ENCODE measurements around the gene SRP68.

SRP68 gene

GRCh38 chr17:76008630-76009425 lies 63.5 kb downstream of the SRP68 start:
- Histone ChIP-seq H3K9ac (ENCODE audit: low read depth in 1 of 2, low read length in 2 of 2) (no peak overlapping the region), H3K9me3 (ENCODE audit: control insufficient read depth in 2 of 2, low read length in 2 of 2) (no peaks in the 10 kb centered on the region), H3K27me3 (ENCODE audit: control insufficient read depth in 2 of 2, insufficient read depth in 2 of 2, low read length in 2 of 2) (no peaks in the 10 kb centered on the region), H3K27ac (ENCODE audit: low read depth in 2 of 2, low read length in 2 of 2) (no peak overlapping the region), H3K4me1 (ENCODE audit: control insufficient read depth in 2 of 2, insufficient read depth in 2 of 2, low read length in 2 of 2) (peaks cover 9 to 10% of the 10 kb centered on the region in 2 donors), H3K36me3 (ENCODE audit: control insufficient read depth in 2 of 2, insufficient read depth in 2 of 2, low read length in 2 of 2) (peaks cover 23 to 29% of the 10 kb centered on the region in 2 donors), H3K4me3 (ENCODE audit: low read length in 2 of 2) (no peak overlapping the region)

GRCh38 chr17:76008208-76008607 lies 64.1 kb downstream of the SRP68 start:
- Histone ChIP-seq H3K4me1 (ENCODE audit: control insufficient read depth in 2 of 2, insufficient read depth in 2 of 2, low read length in 2 of 2) (peaks cover 12 to 14% of the 10 kb centered on the region in 2 donors), H3K36me3 (ENCODE audit: control insufficient read depth in 2 of 2, insufficient read depth in 2 of 2, low read length in 2 of 2) (peaks cover 18 to 29% of the 10 kb centered on the region in 2 donors), H3K9me3 (ENCODE audit: control insufficient read depth in 2 of 2, low read length in 2 of 2) (no peaks in the 10 kb centered on the region), H3K27ac (ENCODE audit: low read depth in 2 of 2, low read length in 2 of 2) (no peak overlapping the region), H3K4me3 (ENCODE audit: low read length in 2 of 2) (no peak overlapping the region), H3K27me3 (ENCODE audit: control insufficient read depth in 2 of 2, insufficient read depth in 2 of 2, low read length in 2 of 2) (no peaks in the 10 kb centered on the region), H3K9ac (ENCODE audit: low read depth in 1 of 2, low read length in 2 of 2) (no peak overlapping the region)

- Histone ChIP-seq H3K9ac (ENCODE audit: low read depth in 1 of 2, low read length in 2 of 2) (no peak overlapping the region), H3K4me3 (ENCODE audit: low read length in 2 of 2) (no peak overlapping the region), H3K4me1 (ENCODE audit: control insufficient read depth in 2 of 2, insufficient read depth in 2 of 2, low read length in 2 of 2) (peaks cover 15 to 18% of the 10 kb centered on the region in 2 donors), H3K9me3 (ENCODE audit: control insufficient read depth in 2 of 2, low read length in 2 of 2) (no peaks in the 10 kb centered on the region), H3K36me3 (ENCODE audit: control insufficient read depth in 2 of 2, insufficient read depth in 2 of 2, low read length in 2 of 2) (peaks cover 18 to 29% of the 10 kb centered on the region in 2 donors), H3K27ac (ENCODE audit: low read depth in 2 of 2, low read length in 2 of 2) (no peak overlapping the region), H3K27me3 (ENCODE audit: control insufficient read depth in 2 of 2, insufficient read depth in 2 of 2, low read length in 2 of 2) (no peaks in the 10 kb centered on the region)
Measured at GRCh38 chr17:76007850-76008165, 64.5 kb downstream of the SRP68 start.

DNA sequence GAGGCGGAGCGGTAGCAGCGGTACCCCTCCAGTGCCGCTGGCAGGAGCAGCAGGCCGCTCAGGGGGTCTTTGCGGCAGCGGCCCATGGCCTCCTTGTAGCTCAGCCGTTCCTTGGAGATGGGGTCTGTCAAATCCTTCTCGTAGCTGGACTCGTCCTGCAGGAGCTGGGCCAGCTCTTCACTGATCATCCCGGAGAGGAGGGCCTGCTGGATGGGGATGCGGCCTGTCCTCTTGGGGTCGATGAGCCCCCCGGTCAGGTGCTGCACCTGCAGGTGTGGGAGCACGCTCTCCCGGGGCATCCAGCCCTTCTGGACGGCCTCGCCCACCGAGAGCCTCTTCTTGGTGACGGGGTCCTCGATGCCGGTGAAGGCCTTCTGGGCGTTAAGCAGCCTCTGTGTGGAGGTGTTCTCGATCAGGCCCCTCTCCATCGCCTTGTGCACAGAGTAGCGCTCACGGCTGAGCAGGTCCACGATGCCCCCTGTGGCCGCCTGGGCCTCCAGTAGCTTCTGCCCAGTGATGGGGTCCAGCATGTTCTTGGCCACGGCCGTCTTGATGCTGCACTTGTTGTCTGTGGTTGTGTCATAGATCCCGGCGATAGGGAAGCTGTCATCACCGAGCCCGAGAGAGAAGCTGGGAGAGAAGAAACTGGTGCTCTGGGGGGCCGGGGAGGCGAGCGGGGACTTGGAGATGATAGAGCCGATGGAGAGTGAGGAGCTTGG lies 65.0 kb downstream of the SRP68 start:
- Histone ChIP-seq H3K9me3 (ENCODE audit: control insufficient read depth in 2 of 2, low read length in 2 of 2) (no peaks in the 10 kb centered on the region), H3K27ac (ENCODE audit: low read depth in 2 of 2, low read length in 2 of 2) (no peak overlapping the region), H3K4me1 (ENCODE audit: control insufficient read depth in 2 of 2, insufficient read depth in 2 of 2, low read length in 2 of 2) (peaks cover 16 to 18% of the 10 kb centered on the region in 2 donors), H3K36me3 (ENCODE audit: control insufficient read depth in 2 of 2, insufficient read depth in 2 of 2, low read length in 2 of 2) (peaks cover 18 to 30% of the 10 kb centered on the region in 2 donors), H3K27me3 (ENCODE audit: control insufficient read depth in 2 of 2, insufficient read depth in 2 of 2, low read length in 2 of 2) (no peaks in the 10 kb centered on the region), H3K4me3 (ENCODE audit: low read length in 2 of 2) (no peak overlapping the region), H3K9ac (ENCODE audit: low read depth in 1 of 2, low read length in 2 of 2) (no peak overlapping the region)

DNA sequence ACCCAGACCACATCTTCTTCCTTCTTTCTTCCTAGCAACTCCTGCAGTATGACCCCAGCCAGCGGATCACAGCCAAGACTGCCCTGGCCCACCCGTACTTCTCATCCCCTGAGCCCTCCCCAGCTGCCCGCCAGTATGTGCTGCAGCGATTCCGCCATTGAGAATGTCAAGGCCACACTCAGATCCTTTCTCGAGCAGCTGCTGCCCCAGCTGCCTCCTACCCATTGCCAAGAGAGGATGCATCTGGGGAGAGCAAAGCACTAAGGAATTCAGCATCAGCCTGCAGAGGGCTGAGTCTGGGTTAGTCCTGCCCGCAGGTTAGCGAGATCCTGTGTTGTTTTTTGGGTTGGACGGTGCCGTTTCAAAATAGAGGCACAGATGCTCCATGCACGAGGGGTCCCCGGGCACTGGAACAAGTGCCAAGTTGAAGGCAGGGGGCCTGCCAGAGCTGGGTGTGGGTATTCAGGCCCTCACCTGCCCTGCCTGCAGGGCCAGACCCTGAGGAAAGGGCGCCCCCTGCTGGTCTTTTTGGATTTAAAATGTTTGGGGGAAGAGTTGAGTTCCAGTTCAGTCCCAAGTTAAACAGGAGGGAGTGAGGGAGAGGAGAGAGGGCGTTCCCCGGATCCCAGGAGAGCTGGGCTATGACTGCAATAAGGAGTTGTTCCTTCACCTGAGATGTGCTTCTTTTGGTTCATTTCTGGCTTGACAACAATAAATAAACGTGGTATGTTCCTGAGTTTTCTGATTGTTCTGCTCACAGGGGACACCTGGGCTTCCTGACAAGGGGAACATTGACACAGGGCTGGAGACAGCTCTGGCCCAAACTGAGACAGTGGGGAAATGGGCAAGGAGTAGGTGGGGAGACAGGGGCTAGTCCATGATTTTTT lies 66.8 kb downstream of the SRP68 start:
- peaks cover 8 to 34% of the 10 kb centered on the region in 2 donors for H3K36me3 ChIP-seq (ENCODE audit: control insufficient read depth in 2 of 2, insufficient read depth in 2 of 2, low read length in 2 of 2)
- H3K9me3 ChIP-seq (ENCODE audit: control insufficient read depth in 2 of 2, low read length in 2 of 2) = no peaks in the 10 kb centered on the region
- no peak overlapping the region for H3K4me3 ChIP-seq (ENCODE audit: low read length in 2 of 2)
- H3K4me1 ChIP-seq (ENCODE audit: control insufficient read depth in 2 of 2, insufficient read depth in 2 of 2, low read length in 2 of 2) = peaks cover 34% of the 10 kb centered on the region in 2 donors
- H3K27me3 ChIP-seq (ENCODE audit: control insufficient read depth in 2 of 2, insufficient read depth in 2 of 2, low read length in 2 of 2) = no peaks in the 10 kb centered on the region
- H3K27ac ChIP-seq (ENCODE audit: low read depth in 2 of 2, low read length in 2 of 2) = peak overlapping the region in 1 of 2 donors; percentile 48
- H3K9ac ChIP-seq (ENCODE audit: low read depth in 1 of 2, low read length in 2 of 2) = peak overlapping the region in 1 of 2 donors; percentile 32

DNA sequence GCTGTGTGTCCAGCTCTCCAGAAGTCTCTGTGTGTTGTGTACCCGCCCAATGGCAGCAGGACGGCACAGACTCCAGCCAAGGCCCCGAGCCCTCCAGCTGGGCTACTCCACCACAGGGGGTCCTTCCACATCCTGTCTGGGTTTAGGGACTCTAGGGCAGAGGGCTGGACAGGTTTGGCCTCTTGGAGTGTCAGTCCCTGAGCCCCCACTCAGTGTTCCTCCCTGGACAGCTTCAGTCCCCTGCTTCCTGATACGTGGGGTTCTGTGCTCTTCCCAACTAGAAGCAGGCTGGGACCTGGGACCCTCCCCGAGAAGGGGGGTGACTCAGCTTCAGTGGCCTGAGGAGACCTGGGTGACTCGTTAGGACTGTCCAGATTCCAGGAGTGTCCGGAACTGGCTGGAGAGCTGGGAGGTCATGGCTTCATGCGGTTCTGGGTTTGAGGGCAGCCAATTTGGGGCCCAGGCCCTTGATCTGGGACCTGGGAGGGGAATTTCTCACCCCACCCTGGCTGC lies 67.5 kb downstream of the SRP68 start:
- H3K36me3 ChIP-seq (ENCODE audit: control insufficient read depth in 2 of 2, insufficient read depth in 2 of 2, low read length in 2 of 2) = peaks cover 7 to 34% of the 10 kb centered on the region in 2 donors
- no peaks in the 10 kb centered on the region for H3K9me3 ChIP-seq (ENCODE audit: control insufficient read depth in 2 of 2, low read length in 2 of 2)
- H3K4me3 ChIP-seq (ENCODE audit: low read length in 2 of 2) = no peak overlapping the region
- peaks cover 39 to 41% of the 10 kb centered on the region in 2 donors for H3K4me1 ChIP-seq (ENCODE audit: control insufficient read depth in 2 of 2, insufficient read depth in 2 of 2, low read length in 2 of 2)
- no peaks in the 10 kb centered on the region for H3K27me3 ChIP-seq (ENCODE audit: control insufficient read depth in 2 of 2, insufficient read depth in 2 of 2, low read length in 2 of 2)
- peak overlapping the region in 1 of 2 donors; percentile 48 for H3K27ac ChIP-seq (ENCODE audit: low read depth in 2 of 2, low read length in 2 of 2)
- peak overlapping the region in 1 of 2 donors; percentile 35 for H3K9ac ChIP-seq (ENCODE audit: low read depth in 1 of 2, low read length in 2 of 2)

DNA sequence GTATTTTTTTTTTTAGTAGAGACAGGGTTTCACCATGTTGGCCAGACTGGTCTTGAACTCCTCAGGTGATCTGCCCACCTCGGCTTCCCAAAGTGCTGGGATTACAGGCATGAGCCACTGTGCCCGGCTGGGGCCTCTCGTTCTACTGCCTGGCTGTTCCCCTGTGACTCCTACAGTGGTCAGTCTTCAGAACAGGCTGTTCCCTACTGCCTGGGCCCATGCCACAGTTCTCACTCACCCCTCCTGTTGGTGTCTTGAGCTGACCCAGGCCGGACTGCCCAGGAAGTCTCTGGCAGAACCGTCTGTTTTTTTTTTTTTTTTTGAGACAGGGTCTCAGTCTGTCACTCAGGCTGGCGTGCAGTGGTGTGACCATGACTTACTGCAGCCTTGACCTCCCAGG lies 68.4 kb downstream of the SRP68 start:
- H3K36me3 ChIP-seq (ENCODE audit: control insufficient read depth in 2 of 2, insufficient read depth in 2 of 2, low read length in 2 of 2) = peaks cover 0 to 34% of the 10 kb centered on the region in 2 donors
- H3K4me1 ChIP-seq (ENCODE audit: control insufficient read depth in 2 of 2, insufficient read depth in 2 of 2, low read length in 2 of 2) = peaks cover 43 to 45% of the 10 kb centered on the region in 2 donors
- no peaks in the 10 kb centered on the region for H3K27me3 ChIP-seq (ENCODE audit: control insufficient read depth in 2 of 2, insufficient read depth in 2 of 2, low read length in 2 of 2)

DNA sequence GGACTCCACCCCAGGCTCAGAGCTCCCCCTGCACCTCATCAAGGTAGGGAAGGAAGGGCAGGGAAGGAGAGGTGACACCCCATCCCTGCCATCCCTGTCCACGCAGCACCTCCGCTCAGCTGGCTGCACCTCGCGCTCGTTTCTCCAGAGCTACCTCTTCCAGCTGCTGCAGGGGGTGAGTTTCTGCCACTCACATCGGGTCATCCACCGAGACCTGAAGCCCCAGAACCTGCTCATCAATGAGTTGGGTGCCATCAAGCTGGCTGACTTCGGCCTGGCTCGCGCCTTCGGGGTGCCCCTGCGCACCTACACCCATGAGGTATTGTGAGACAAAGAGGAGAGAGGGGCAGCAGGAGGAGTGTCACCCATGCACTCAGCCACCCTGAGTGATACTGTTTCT lies 70.2 kb downstream of the SRP68 start:
- H3K27ac ChIP-seq (ENCODE audit: low read depth in 2 of 2, low read length in 2 of 2) = peak overlapping the region in 1 of 2 donors; percentile 83

More for the DNA sequence above, 68.4 kb downstream of the SRP68 start:
- no peak overlapping the region for H3K9ac ChIP-seq (ENCODE audit: low read depth in 1 of 2, low read length in 2 of 2)
- no peak overlapping the region for H3K4me3 ChIP-seq (ENCODE audit: low read length in 2 of 2)
- no peaks in the 10 kb centered on the region for H3K9me3 ChIP-seq (ENCODE audit: control insufficient read depth in 2 of 2, low read length in 2 of 2)
- H3K27ac ChIP-seq (ENCODE audit: low read depth in 2 of 2, low read length in 2 of 2) = peak overlapping the region; percentile 48 to 80

GRCh38 chr17:76000755-76001521 lies 71.4 kb downstream of the SRP68 start, which contains the start of gene CDK3:
CDK3 (plus strand) TSS chr17:76000855; CDS start chr17:76001426, 571 bp downstream.
- H3K9ac ChIP-seq (ENCODE audit: low read depth in 1 of 2, low read length in 2 of 2) = peak within 1 kb of the TSS; percentile 24 to 49
- H3K27me3 ChIP-seq (ENCODE audit: control insufficient read depth in 2 of 2, insufficient read depth in 2 of 2, low read length in 2 of 2) = no peaks in the 10 kb centered on the region
- peaks cover 63 to 68% of the 10 kb centered on the region in 2 donors for H3K4me1 ChIP-seq (ENCODE audit: control insufficient read depth in 2 of 2, insufficient read depth in 2 of 2, low read length in 2 of 2)
- H3K4me3 ChIP-seq (ENCODE audit: low read length in 2 of 2) = peak within 1 kb of the TSS; percentile 20 to 22
- H3K27ac ChIP-seq (ENCODE audit: low read depth in 2 of 2, low read length in 2 of 2) = peak within 1 kb of the TSS; percentile 61 to 83
- no peaks in the 10 kb centered on the region for H3K9me3 ChIP-seq (ENCODE audit: control insufficient read depth in 2 of 2, low read length in 2 of 2)
- peaks cover 0 to 23% of the 10 kb centered on the region in 2 donors for H3K36me3 ChIP-seq (ENCODE audit: control insufficient read depth in 2 of 2, insufficient read depth in 2 of 2, low read length in 2 of 2)

More for the DNA sequence above, 70.2 kb downstream of the SRP68 start:
- H3K4me1 ChIP-seq (ENCODE audit: control insufficient read depth in 2 of 2, insufficient read depth in 2 of 2, low read length in 2 of 2) = peaks cover 56 to 59% of the 10 kb centered on the region in 2 donors
- H3K36me3 ChIP-seq (ENCODE audit: control insufficient read depth in 2 of 2, insufficient read depth in 2 of 2, low read length in 2 of 2) = peaks cover 0 to 30% of the 10 kb centered on the region in 2 donors
- H3K4me3 ChIP-seq (ENCODE audit: low read length in 2 of 2) = no peak overlapping the region
- H3K9me3 ChIP-seq (ENCODE audit: control insufficient read depth in 2 of 2, low read length in 2 of 2) = no peaks in the 10 kb centered on the region
- no peak overlapping the region for H3K9ac ChIP-seq (ENCODE audit: low read depth in 1 of 2, low read length in 2 of 2)
- no peaks in the 10 kb centered on the region for H3K27me3 ChIP-seq (ENCODE audit: control insufficient read depth in 2 of 2, insufficient read depth in 2 of 2, low read length in 2 of 2)

All from mucosa of rectum (tissue), 2 donors.